ENCODE results near the gene HLX. TPM values are rescaled to one million over a fixed set of nuclear protein-coding genes. Genes with fewer than 3 reads are reported as not detected.

HLX gene
- total and polyA plus RNA-seq, 7 donors, result 3.2 to 11.6 (median 4.3) TPM

Other genes with a start within 250 kb of the HLX start
- gene C1orf115, start 189.1 kb upstream of the HLX start, total RNA-seq, result 1 to 10 TPM; 4.7 to 8.9 (median 5.7) TPM
- gene C1orf115, start 189.1 kb upstream of the HLX start, polyA plus RNA-seq, result 1 to 10 TPM; 3.8 to 6.1 (median 4.9) TPM
- gene MTARC2, start 131.1 kb upstream of the HLX start, total RNA-seq, result 10 to 100 TPM in 1 of 4 donors, 1 to 10 TPM in 3; 8.8 to 12.4 (median 9.5) TPM
- gene MTARC2, start 131.1 kb upstream of the HLX start, polyA plus RNA-seq, result 1 to 10 TPM; 4.1 to 5.7 (median 5.0) TPM
- 1 to 10 TPM; 2.7 to 6.4 (median 4.0) TPM for gene MTARC1, start 92.5 kb upstream of the HLX start, total RNA-seq
- gene MTARC1, start 92.5 kb upstream of the HLX start, polyA plus RNA-seq, result 1 to 10 TPM; 1.7 to 3.8 (median 2.7) TPM

All from psoas muscle (tissue), 7 donors.